Esophagus muscularis mucosa (tissue), 3 donors: ENCODE data around the gene ANXA7.

Experiments
- POLR2AphosphoS5 ChIP-seq, 2 donors: sonication (generic); formaldehyde crosslinking; IDR thresholded peaks; one replicate each; pipeline ENCODE4 v1.6.1; 2017; ENCODE audit warnings: antibody characterized with exemption in 2 of 2
- TF ChIP-seq, protein P1 (sequence below), 3 experiments: fragments of 200-600 bp in 2 of 3; fragments of 450-650 bp in 1 of 3; sonication (generic) in 2 of 3; IDR thresholded peaks; one replicate each; pipeline ENCODE4 v1.5.1; 2017 to 2019; ENCODE audit warnings: antibody characterized with exemption in 3 of 3, mild to moderate bottlenecking in 2 of 3, moderate library complexity in 1 of 3

DNA sequence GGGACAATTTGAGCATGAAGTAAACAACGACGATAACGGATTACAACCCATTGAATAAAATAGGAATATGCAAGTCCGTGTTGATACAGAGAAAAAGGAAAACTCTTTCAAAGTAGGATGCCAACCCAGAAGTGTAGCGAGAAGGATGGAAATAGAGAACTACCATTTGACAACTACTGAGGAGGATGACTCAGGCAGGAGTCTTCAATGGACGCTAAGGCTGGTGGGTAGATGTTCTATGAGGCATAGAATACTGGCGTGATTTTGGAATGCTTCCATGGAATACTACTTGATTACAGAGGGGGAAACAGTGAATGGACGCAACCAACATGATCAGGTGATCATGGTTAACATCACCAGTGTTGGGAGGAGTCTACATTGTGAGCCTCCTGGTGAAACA, 54.4 kb downstream of the ANXA7 start:
- no peak for TF ChIP-seq POLR2AphosphoS5 (IDR thresholded peaks at IDR 0.05)
- TF ChIP-seq, protein P1, sequence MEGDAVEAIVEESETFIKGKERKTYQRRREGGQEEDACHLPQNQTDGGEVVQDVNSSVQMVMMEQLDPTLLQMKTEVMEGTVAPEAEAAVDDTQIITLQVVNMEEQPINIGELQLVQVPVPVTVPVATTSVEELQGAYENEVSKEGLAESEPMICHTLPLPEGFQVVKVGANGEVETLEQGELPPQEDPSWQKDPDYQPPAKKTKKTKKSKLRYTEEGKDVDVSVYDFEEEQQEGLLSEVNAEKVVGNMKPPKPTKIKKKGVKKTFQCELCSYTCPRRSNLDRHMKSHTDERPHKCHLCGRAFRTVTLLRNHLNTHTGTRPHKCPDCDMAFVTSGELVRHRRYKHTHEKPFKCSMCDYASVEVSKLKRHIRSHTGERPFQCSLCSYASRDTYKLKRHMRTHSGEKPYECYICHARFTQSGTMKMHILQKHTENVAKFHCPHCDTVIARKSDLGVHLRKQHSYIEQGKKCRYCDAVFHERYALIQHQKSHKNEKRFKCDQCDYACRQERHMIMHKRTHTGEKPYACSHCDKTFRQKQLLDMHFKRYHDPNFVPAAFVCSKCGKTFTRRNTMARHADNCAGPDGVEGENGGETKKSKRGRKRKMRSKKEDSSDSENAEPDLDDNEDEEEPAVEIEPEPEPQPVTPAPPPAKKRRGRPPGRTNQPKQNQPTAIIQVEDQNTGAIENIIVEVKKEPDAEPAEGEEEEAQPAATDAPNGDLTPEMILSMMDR (IDR thresholded peaks at IDR 0.05): no peak
